H7 (cell line): ENCODE results near the gene DCDC2. TPM values are rescaled to one million over a fixed set of nuclear protein-coding genes. Genes with fewer than 3 reads are reported as not detected.
"Not testable (repeated sequence)": the region's sequence is repeated elsewhere in the genome, so short reads cannot be mapped to it uniquely, and the experiment has no call there.

Source experiments
- DNase-seq: peaks from one replicate; pipeline ENCODE4 v3.0.0; 2012
- H3K27me3 ChIP-seq: 2 replicates; pipeline ENCODE4 v1.6.0; 2011; ENCODE audit warnings: mild to moderate bottlenecking, low read length; ENCODE audit not compliant: control insufficient read depth, insufficient read depth
- H3K36me3 ChIP-seq: replicated peaks from 2 replicates; pipeline ENCODE4 v1.5.1; 2011; ENCODE audit warnings: low read length; ENCODE audit not compliant: control insufficient read depth, insufficient read depth
- H3K4me3 ChIP-seq: 2 replicates; pipeline ENCODE4 v1.5.1; 2011; ENCODE audit warnings: low read depth, mild to moderate bottlenecking, control low read depth, low read length, moderate library complexity; ENCODE audit not compliant: insufficient read depth
- total RNA-seq: library from RNA; depleted of rRNA; stranded (reverse); fragments of >200 nt; shearing (Covaris generic); gene quantifications from 2 replicates; pipeline ENCODE4 v1.2.3, GENCODE V29; 2014

The DCDC2 gene
- total RNA-seq, 1 experiment from 2014 or later, result not detected

- no peak for DNase-seq
- Histone ChIP-seq H3K4me3 (no peak overlapping the region), H3K27me3 (no peaks in the 10 kb centered on the region), H3K36me3 (no peaks in the 10 kb centered on the region)
Observed at GRCh38 chr6:24385536-24386269, 27.8 kb upstream of the DCDC2 start.

- not testable (repeated sequence) for DNase-seq, H3K27me3 ChIP-seq, H3K36me3 ChIP-seq, H3K4me3 ChIP-seq
Observed at GRCh38 chr6:24384369-24385130, 26.7 kb upstream of the DCDC2 start.

GRCh38 chr6:24382891-24383494, 25.1 kb upstream of the DCDC2 start:
- not testable (repeated sequence) for DNase-seq, H3K4me3 ChIP-seq, H3K27me3 ChIP-seq, H3K36me3 ChIP-seq

GRCh38 chr6:24382220-24382540, 24.3 kb upstream of the DCDC2 start:
- no peak for DNase-seq
- Histone ChIP-seq H3K27me3 (no peaks in the 10 kb centered on the region), H3K4me3 (no peak overlapping the region), H3K36me3 (no peaks in the 10 kb centered on the region)

DNA sequence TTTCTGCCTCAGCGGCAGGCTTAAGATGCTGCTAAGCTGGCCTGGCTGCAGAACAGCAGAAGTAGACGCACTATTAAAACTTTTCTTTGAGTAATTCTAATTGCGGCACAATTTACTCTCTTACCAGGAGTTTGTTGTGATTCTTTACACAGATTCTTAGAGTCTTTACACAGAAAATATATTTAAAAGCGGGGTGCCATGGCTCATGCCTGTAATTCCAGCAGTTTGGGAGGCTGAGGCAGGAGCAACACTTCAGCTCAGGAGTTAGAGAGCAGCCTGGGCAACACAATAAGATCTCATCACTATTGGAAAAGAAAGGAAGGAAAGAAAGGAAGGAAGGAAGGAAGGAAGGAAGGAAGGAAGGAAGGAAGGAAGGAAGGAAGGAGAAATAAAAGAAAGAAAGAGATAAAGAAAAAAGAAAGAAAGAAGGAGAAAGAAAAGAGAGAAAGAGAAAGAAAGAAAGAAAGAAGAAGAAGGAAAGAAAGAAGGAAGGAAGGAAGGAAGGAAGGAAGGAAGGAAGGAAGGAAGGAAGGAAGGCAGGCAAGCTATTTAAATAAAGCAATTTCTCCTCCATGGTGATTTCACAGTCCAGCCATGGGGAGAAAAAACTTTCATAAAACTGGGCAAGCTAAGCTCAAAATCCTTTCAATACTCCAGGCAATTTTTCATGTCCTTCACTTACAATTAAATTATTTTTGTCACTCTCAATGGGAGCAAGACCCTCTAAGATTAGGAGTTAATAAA, 23.8 kb upstream of the DCDC2 start:
- H3K4me3 ChIP-seq, result no peak overlapping the region
- H3K27me3 ChIP-seq, result no peaks in the 10 kb centered on the region
- H3K36me3 ChIP-seq, result no peaks in the 10 kb centered on the region
- DNase-seq, result no peak

GRCh38 chr6:24378473-24379097, 20.7 kb upstream of the DCDC2 start:
- DNase-seq, result no peak
- no peak overlapping the region for H3K4me3 ChIP-seq

DNA sequence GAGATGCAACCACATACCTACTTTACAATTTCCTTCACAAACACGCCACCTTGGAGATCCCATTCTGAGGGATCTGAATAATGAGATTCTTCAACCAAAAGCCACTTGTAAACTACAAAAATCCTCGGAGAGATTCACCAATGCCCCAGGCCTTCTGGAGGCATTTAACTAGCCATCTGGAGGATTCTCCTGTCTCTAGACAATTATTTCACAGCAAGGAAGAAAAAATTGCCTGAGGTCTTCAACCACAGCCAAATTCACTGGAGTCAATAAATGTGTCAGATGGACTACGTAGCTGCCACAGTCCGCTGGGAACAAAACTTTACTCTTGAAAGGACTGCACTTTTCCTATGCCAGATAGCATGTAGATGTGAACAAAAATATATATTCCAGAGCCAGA, 19.0 kb upstream of the DCDC2 start:
- Histone ChIP-seq H3K27me3 (no peaks in the 10 kb centered on the region), H3K36me3 (no peaks in the 10 kb centered on the region), H3K4me3 (no peak overlapping the region)
- no peak for DNase-seq

More at GRCh38 chr6:24378473-24379097, 20.7 kb upstream of the DCDC2 start:
- Histone ChIP-seq H3K27me3 (no peaks in the 10 kb centered on the region), H3K36me3 (no peaks in the 10 kb centered on the region)

- Histone ChIP-seq H3K4me3 (no peak overlapping the region), H3K36me3 (no peaks in the 10 kb centered on the region), H3K27me3 (no peaks in the 10 kb centered on the region)
- no peak for DNase-seq
Observed at GRCh38 chr6:24374612-24375011, 16.8 kb upstream of the DCDC2 start.

- H3K4me3 ChIP-seq, H3K36me3 ChIP-seq, DNase-seq, H3K27me3 ChIP-seq: not testable (repeated sequence)
Observed at GRCh38 chr6:24365103-24365633, 7.3 kb upstream of the DCDC2 start.

- not testable (repeated sequence) for H3K36me3 ChIP-seq, H3K27me3 ChIP-seq, H3K4me3 ChIP-seq, DNase-seq
Observed at GRCh38 chr6:24362363-24362762, 4.5 kb upstream of the DCDC2 start.

GRCh38 chr6:24359640-24360454, 2.0 kb upstream of the DCDC2 start:
- Histone ChIP-seq H3K36me3 (no peaks in the 10 kb centered on the region), H3K27me3 (no peaks in the 10 kb centered on the region), H3K4me3 (peak overlapping the region; percentile 64)
- peak; percentile 75 for DNase-seq

DNA sequence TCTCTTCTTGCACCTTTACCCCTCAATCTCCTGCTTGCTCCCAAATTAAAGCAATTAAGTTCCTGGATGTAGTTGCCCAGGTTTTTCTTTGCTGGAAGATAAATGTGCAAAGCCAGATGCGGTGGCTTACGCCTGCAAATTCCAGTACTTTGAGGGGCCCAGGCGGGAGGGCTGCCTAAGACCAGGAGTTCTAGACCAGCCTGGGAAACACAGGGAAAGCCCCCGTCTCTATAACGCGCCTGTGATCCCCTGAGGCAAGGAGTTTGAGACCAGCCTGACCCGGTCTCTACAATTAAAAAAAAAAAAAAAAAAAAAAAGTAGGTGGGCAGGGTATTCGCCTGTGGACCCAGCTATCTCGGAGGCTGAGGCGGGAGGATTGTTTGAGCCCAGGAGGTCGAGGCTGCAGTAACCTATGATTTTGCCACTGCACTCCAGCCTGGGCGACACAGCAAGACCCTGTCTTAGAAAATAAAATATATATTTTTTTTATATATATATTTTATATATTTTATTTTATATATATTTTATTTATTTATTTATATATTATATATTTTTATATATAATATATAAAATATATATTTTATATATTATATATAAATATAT, 461 bp upstream of the DCDC2 start:
- H3K27me3 ChIP-seq, result no peaks in the 10 kb centered on the region
- DNase-seq, result no peak
- H3K36me3 ChIP-seq, result no peaks in the 10 kb centered on the region
- H3K4me3 ChIP-seq, result no peak overlapping the region

DNA sequence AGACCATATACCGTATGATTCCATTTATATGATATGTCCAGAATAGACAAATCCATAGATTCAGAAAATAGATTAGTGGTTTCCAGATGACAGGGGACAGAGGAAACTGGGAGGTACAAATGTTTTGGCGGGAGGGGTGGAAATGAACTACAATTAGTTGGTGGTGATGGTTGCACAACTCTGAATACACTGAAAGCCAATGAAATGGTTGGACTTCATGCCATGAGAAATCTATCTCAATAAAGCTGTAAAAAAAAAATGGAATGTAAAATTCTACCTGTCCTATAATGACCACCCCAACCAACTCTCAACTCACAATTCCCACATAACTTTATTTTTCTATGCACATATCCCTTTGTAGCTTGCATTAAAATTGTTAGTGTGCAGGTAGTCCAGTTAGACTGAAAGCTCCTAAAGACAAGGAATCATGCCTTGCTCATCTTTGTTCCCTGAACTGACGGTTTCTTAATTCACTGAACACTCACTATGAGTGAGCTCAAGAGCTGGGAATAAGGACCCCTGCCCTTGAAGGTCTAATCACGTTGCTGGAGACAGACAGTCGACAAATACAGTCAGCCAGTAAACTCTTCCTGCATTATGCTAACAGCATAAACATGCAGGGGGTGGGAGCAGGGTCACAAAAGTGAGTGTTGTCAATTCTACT, 1.4 kb downstream of the DCDC2 start:
- no peaks in the 10 kb centered on the region for H3K27me3 ChIP-seq
- no peaks in the 10 kb centered on the region for H3K36me3 ChIP-seq
- DNase-seq, result no peak
- no peak overlapping the region for H3K4me3 ChIP-seq
